GM18498 (cell line): ENCODE data around the gene ERBIN.
"Not testable (repeated sequence)": the region's sequence is repeated elsewhere in the genome, so short reads cannot be mapped to it uniquely, and the experiment has no call there.

Experiments used
- ATAC-seq: cut with Tn5 transposase; IDR thresholded peaks from one replicate; pipeline ENCODE4 v1.9.1; 2021; ENCODE audit warnings: mild to moderate bottlenecking, moderate library complexity; ENCODE audit not compliant: unreplicated experiment

Gene ERBIN

GRCh38 chr5:65926276-65926783 is at the start of gene ERBIN:
Gene ERBIN (plus strand): TSS chr5:65926575. CDS start chr5:65992719, 66,144 bp downstream.
- peak; percentile 28 for ATAC-seq

- no peak for ATAC-seq
These were observed 49.4 kb upstream of the ERBIN start for GRCh38 chr5:65876970-65877369.

DNA sequence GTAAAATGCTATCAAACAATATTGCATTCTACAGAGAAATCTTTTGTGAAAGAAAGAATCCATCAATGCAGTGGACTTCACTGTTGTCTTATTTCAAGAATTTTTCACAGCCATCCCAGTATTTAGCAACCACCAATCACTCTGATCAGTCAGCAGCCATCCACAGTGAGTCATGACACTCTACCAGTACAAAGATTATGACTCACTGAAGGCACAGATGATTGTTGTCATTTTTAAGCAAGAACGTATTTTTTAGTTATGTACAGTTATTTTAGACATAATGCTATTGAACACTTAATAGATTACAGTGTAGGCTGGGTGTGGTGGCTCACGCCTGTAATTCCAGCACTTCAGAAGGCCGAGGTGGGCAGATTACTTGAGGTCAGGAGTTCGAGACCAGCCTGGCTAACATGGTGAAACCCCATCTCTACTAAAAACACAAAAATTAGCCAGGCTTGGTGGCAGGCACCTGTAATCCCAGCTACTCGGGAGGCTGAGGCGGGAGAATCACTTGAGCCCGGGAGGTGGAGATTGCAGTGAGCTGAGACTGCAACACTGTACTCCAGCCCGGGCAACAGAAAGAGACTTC is 46.6 kb upstream of the ERBIN start:
- ATAC-seq: not testable (repeated sequence)

DNA sequence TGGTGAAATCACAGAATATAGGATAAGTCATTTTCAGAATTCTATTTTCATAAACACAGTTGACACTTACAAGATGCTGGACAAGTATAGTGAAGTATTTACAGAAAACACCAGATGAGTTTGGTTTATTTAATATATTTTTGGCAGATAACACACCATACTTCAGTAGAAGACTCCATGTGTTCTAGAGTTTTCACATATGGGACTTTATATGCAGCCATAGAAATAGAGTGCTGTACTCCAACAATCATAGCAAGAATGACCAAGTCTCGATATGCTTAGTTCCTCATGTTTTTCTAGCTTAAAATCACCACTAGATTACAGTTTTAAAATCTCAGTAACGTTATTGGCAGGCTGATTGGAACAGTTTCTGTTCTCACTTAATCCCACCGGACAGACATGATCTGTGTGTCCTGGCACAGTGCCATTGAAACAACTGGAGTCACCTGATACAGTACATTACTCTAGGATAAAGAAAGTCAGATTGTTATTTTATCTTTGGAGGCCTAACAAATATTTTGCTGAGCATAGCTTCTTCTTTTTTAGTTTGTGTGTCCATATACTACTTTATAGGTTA is 45.8 kb upstream of the ERBIN start:
- ATAC-seq: no peak

DNA sequence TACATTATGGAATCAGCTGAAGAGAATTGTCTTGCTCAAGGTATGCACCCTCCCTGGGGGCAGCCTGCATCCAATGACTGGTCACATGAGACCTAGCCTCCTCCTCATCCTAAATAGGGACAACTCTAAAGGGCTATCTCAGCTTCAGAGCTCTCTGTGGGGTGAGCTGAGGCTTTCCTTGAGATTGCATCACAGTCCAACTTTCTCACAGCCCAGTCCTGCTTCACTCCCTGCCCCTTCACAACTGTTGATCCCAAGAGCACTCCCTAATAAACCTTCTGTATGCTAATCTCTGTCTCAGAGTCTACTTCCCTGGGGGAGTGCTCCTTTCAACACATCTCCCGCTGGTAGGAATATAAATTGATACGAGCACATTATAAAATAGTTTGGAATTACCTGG is 44.1 kb upstream of the ERBIN start:
- ATAC-seq: no peak

- ATAC-seq: no peak
These were observed 42.9 kb upstream of the ERBIN start for GRCh38 chr5:65883461-65883860.

- no peak for ATAC-seq
These were observed 40.0 kb upstream of the ERBIN start for GRCh38 chr5:65886387-65886786.

GRCh38 chr5:65892024-65892423 is 34.4 kb upstream of the ERBIN start:
- ATAC-seq: not testable (repeated sequence)

GRCh38 chr5:65892801-65893200 is 33.6 kb upstream of the ERBIN start:
- no peak for ATAC-seq

- ATAC-seq: no peak
These were observed 32.5 kb upstream of the ERBIN start for GRCh38 chr5:65893749-65894430.

GRCh38 chr5:65895891-65896290 is 30.5 kb upstream of the ERBIN start:
- no peak for ATAC-seq

DNA sequence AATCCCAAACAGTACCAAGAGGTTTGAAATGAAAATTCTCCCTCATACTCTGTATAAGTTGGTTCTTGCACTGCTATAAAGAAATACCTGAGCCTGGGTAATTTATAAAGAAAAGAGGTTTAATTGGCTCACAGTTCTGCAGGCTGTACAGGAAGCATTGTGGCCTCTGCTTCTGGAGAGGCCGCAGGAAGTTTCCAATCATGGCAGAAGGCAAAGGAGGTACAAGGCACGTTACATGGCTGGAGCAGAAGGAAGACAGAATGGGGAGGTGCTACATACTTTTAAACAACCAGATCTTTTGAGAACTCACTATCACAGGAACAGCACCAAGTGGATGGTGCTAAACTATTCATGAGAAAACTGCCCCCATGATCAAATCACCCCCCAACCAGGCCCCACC is 25.6 kb upstream of the ERBIN start:
- ATAC-seq: no peak

GRCh38 chr5:65902104-65902503 is 24.3 kb upstream of the ERBIN start:
- no peak for ATAC-seq

GRCh38 chr5:65903581-65903980 is 22.8 kb upstream of the ERBIN start:
- ATAC-seq: no peak

DNA sequence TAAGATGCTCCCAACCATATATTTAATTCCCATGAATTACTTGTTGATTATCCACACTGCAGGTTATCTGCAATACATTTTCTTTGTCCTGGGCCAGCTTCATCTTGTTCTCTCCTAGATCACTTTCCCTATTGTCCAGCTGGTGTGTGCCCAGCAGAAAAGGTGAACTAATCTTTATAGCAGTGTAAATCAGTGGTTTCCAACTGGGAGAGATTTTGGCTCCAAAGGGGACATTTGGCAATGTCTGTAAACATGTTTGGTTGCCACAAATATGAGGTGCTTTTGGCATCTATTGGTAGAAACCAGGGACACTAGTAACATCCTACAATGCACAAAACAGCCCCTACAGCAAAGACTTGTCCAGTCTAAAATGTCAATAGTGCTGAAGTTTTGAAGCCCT is 20.1 kb upstream of the ERBIN start:
- ATAC-seq: no peak

DNA sequence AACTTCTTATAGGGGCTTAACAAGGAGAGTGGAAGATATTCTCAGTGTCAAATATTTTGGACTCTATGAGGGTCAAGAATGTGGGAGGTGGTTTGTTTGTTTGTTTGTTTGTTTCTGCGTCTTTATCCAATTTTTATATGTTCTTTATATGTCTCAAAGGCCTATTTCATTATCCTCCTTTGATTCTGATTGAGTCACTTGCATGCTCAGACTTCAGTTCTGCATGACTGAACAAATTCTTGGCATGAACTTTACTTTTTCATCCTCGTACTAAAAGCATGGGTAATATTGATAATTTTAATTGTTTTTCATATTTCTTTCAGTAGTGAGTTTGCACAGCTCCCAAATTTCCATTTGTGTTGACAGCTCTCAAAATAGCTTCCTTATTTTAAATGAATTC is 19.2 kb upstream of the ERBIN start:
- no peak for ATAC-seq

- no peak for ATAC-seq
These were observed 15.7 kb upstream of the ERBIN start for GRCh38 chr5:65910711-65911110.

DNA sequence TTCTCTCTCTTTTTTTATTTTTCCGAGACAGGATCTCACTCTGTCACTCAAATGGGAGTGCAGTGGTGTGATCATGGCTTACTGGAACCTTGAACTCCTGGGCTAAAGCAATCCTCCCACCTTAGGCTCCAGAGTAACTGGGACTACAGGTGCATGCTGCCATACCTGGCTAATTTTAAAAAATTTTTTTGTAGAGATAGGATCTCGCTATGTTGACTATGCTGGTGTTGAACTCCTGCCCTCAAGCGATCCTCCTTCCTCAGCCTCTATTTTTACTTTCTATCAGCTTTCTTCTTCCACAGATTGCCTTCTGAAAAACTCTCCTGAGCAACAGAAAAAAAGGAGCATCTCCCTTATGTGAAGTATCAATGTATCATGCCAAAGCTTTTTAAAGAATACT is 14.1 kb upstream of the ERBIN start:
- ATAC-seq: no peak

- ATAC-seq: no peak
These were observed 12.9 kb upstream of the ERBIN start for GRCh38 chr5:65913519-65913918.

GRCh38 chr5:65914641-65915196 is 11.7 kb upstream of the ERBIN start:
- no peak for ATAC-seq

- not testable (repeated sequence) for ATAC-seq
These were observed 10.7 kb upstream of the ERBIN start for GRCh38 chr5:65915661-65916060.

DNA sequence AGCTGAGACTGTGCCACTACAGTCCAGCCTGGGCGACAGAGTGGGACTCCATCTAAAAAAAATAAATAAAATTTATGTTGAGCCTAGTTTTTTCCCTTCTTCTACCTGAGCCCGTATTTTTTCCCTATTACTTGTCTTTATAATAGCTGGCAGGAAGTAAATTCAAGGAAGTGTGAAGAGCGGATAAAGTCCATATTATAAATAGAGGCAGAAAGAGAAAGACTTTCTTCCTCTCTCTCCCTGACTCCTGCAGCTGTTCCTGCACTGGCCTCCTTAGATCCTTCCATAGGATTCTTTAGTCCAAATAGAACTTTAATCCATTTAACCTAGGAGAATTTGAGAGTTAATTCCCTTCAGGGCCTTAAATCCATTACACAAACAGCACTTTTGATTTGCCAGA is 10.3 kb upstream of the ERBIN start:
- no peak for ATAC-seq
